SK-N-SH (cell line): Measurements from ENCODE around the gene COX5B. TPM values are rescaled to one million over a fixed set of nuclear protein-coding genes. Genes with fewer than 3 reads are reported as not detected.

Experiments used
- CTCF ChIA-PET: fragments of 300-600, 350-600 bp; formaldehyde crosslinking; extraction: SDS; loops from one replicate; lab custom pipeline; 2021; lab: Yijun Ruan, JAX
- POLR2A ChIA-PET: fragments of 350-600 bp; sonication (Branson Sonifier 250); formaldehyde crosslinking; extraction: SDS; loops from one replicate; lab custom pipeline; 2020; ENCODE audit warnings: antibody characterized with exemption, inconsistent platforms; lab: Yijun Ruan, JAX
- DNase-seq: peaks from one replicate; pipeline ENCODE4 v3.0.0; 2012
- H2AFZ ChIP-seq: fragments of 200-600 bp; sonication (generic); 2 replicates; pipeline ENCODE4 v1.8.1; 2016; ENCODE audit warnings: antibody characterized with exemption, mild to moderate bottlenecking, low read depth
- H3F3A ChIP-seq: fragments of 200-600 bp; sonication (generic); replicated peaks from 2 replicates; pipeline ENCODE3; 2016; ENCODE audit warnings: antibody characterized with exemption, mild to moderate bottlenecking; ENCODE audit not compliant: insufficient read depth
- H3K27ac ChIP-seq, 2 experiments: fragments of 200-500 bp in 1 of 2; fragments of 200-600 bp in 1 of 2; sonication (Bioruptor generic) in 1 of 2; sonication (generic), shearing (Covaris generic) in 1 of 2; 2 replicates each; pipeline versions ENCODE4 v1.5.1 to v1.6.1; 2014 to 2016; ENCODE audit warnings: low read depth in 2 of 2, inconsistent platforms in 1 of 2, low read length in 1 of 2, mild to moderate bottlenecking in 1 of 2, mixed read lengths in 1 of 2
- H3K27me3 ChIP-seq: fragments of 200-600 bp; sonication (generic), shearing (Covaris generic); 2 replicates; pipeline ENCODE4 v1.6.1; 2016; ENCODE audit warnings: mixed run types; ENCODE audit not compliant: insufficient read depth
- H3K36me3 ChIP-seq, 2 experiments: fragments of 200-500 bp in 1 of 2; fragments of 200-600 bp in 1 of 2; sonication (Bioruptor generic) in 1 of 2; sonication (generic) in 1 of 2; replicated peaks in 1 of 2; 2 replicates each; pipeline versions ENCODE3 to v1.5.1; 2014 to 2016; ENCODE audit warnings: low read length in 1 of 2, mild to moderate bottlenecking in 1 of 2; ENCODE audit not compliant: insufficient read depth in 2 of 2, control insufficient read depth in 1 of 2
- H3K4me1 ChIP-seq, 2 experiments: fragments of 200-500 bp in 1 of 2; fragments of 200-600 bp in 1 of 2; sonication (Bioruptor generic) in 1 of 2; sonication (generic), shearing (Covaris generic) in 1 of 2; 2 replicates each; pipeline versions ENCODE4 v1.5.1 to v1.6.1; 2014 to 2016; ENCODE audit warnings: low read depth in 1 of 2, low read length in 1 of 2, mixed run types in 1 of 2; ENCODE audit not compliant: insufficient read depth in 2 of 2, control insufficient read depth in 1 of 2
- H3K4me2 ChIP-seq: fragments of 200-600 bp; sonication (generic), shearing (Covaris generic); 2 replicates; pipeline ENCODE4 v1.6.1; 2017; ENCODE audit warnings: mixed run types
- H3K4me3 ChIP-seq, 2 experiments: fragments of 200-500 bp in 1 of 2; fragments of 200-600 bp in 1 of 2; sonication (Bioruptor generic) in 1 of 2; sonication (generic), shearing (Covaris generic) in 1 of 2; 2 replicates each; pipeline versions ENCODE4 v1.5.1 to v1.8.1; 2014 to 2016; ENCODE audit warnings: low read depth in 2 of 2, inconsistent platforms in 1 of 2, low read length in 1 of 2, mild to moderate bottlenecking in 1 of 2, mixed read lengths in 1 of 2, moderate library complexity in 1 of 2
- H3K79me2 ChIP-seq: fragments of 200-600 bp; sonication (generic); 2 replicates; pipeline ENCODE4 v1.8.1; 2017; ENCODE audit warnings: mild to moderate bottlenecking; ENCODE audit not compliant: insufficient read depth
- H3K9ac ChIP-seq: fragments of 200-600 bp; sonication (generic); 2 replicates; pipeline ENCODE4 v1.6.1; 2017; ENCODE audit warnings: mixed run types
- H3K9me2 ChIP-seq: fragments of 200-600 bp; sonication (generic); 2 replicates; pipeline ENCODE4 v1.6.1; 2017; ENCODE audit warnings: mixed run types
- H3K9me3 ChIP-seq: fragments of 200-600 bp; sonication (generic); 2 replicates; pipeline ENCODE4 v1.6.1; 2017; ENCODE audit warnings: mixed run types, mild to moderate bottlenecking, moderate library complexity
- H4K20me1 ChIP-seq: fragments of 200-600 bp; sonication (generic); 2 replicates; pipeline ENCODE4 v1.6.1; 2017; ENCODE audit warnings: mild to moderate bottlenecking, mixed run types; ENCODE audit not compliant: insufficient read depth
- CTCF ChIP-seq: fragments of 200-600 bp; sonication (generic); IDR thresholded peaks from 2 replicates; pipeline ENCODE4 v1.6.1; 2017; ENCODE audit warnings: antibody characterized with exemption, mild to moderate bottlenecking, moderate library complexity
- EP300 ChIP-seq, 2 experiments: IDR thresholded peaks; 2 replicates each; pipeline versions ENCODE4 v1.4.0 to v1.6.1; 2012; ENCODE audit warnings: borderline replicate concordance in 1 of 2, low read depth in 1 of 2, low read length in 1 of 2
- EZH2phosphoT487 ChIP-seq: fragments of 200-600 bp; sonication (generic); IDR thresholded peaks from 2 replicates; pipeline ENCODE4 v1.6.1; 2017; ENCODE audit warnings: low read depth, mixed run types, mild to moderate bottlenecking, antibody characterized with exemption, moderate library complexity, borderline replicate concordance
- FOXJ3 ChIP-seq: sonication (generic); formaldehyde crosslinking; IDR thresholded peaks from 2 replicates; pipeline ENCODE4 v1.5.1; 2020; ENCODE audit warnings: mild to moderate bottlenecking, missing genetic modification reagents
- FOXM1 ChIP-seq: IDR thresholded peaks from 2 replicates; pipeline ENCODE4 v1.4.0; 2012; ENCODE audit warnings: low read depth, mild to moderate bottlenecking
- GATA2 ChIP-seq: sonication (generic); formaldehyde crosslinking; IDR thresholded peaks from 2 replicates; pipeline ENCODE4 v1.5.0; 2020; ENCODE audit warnings: mild to moderate bottlenecking, missing genetic modification reagents
- IRF3 ChIP-seq: fragments of 150-350 bp; IDR thresholded peaks from 2 replicates; pipeline ENCODE4 v1.6.1; 2016; ENCODE audit warnings: mild to moderate bottlenecking, low read depth, low read length
- MAX ChIP-seq: IDR thresholded peaks from 2 replicates; pipeline ENCODE4 v1.4.0; 2012; ENCODE audit warnings: low read depth
- MEF2A ChIP-seq: IDR thresholded peaks from 2 replicates; pipeline ENCODE4 v1.4.0; 2012; ENCODE audit warnings: low read depth, borderline replicate concordance
- MXI1 ChIP-seq: IDR thresholded peaks from 2 replicates; pipeline ENCODE4 v1.6.1; 2012; ENCODE audit warnings: mild to moderate bottlenecking, low read depth, low read length, improper control_type of control experiment
- NFIC ChIP-seq: IDR thresholded peaks from 2 replicates; pipeline ENCODE4 v1.4.0; 2012; ENCODE audit warnings: borderline replicate concordance
- PBX3 ChIP-seq: IDR thresholded peaks from 2 replicates; pipeline ENCODE4; 2012
- RCOR1 ChIP-seq: fragments of 150-350 bp; IDR thresholded peaks from 2 replicates; pipeline ENCODE4 v1.6.1; 2017; ENCODE audit warnings: antibody characterized with exemption, low read length
- RFX5 ChIP-seq: IDR thresholded peaks from 2 replicates; pipeline ENCODE4 v1.6.1; 2012; ENCODE audit warnings: mild to moderate bottlenecking, improper control_type of control experiment, low read length
- SIN3A ChIP-seq: IDR thresholded peaks from 2 replicates; pipeline ENCODE4 v1.6.1; 2012; ENCODE audit warnings: low read depth, mild to moderate bottlenecking, low read length, moderate library complexity, borderline replicate concordance
- TCF12 ChIP-seq: IDR thresholded peaks from 2 replicates; pipeline ENCODE4 v1.4.0; 2012
- TEAD4 ChIP-seq: IDR thresholded peaks from 2 replicates; pipeline ENCODE4 v1.4.0; 2012; ENCODE audit warnings: mild to moderate bottlenecking, borderline replicate concordance; ENCODE audit not compliant: insufficient read depth
- USF1 ChIP-seq: IDR thresholded peaks from 2 replicates; pipeline ENCODE4 v1.4.0; 2012; ENCODE audit warnings: low read depth, borderline replicate concordance
- YY1 ChIP-seq: IDR thresholded peaks from 2 replicates; pipeline ENCODE4 v1.4.0; 2012; ENCODE audit warnings: low read depth, mild to moderate bottlenecking
- WGBS: methylation state at CpG from one replicate; pipeline ENCODE4 v1.1.6; 2017; ENCODE audit warnings: low lambda C conversion rate; 5-methylcytosine and 5-hydroxymethylcytosine counted together
- polyA plus RNA-seq, 3 experiments: library from polyadenylated mRNA; depleted of rRNA; stranded (reverse); fragments of >200 nt; gene quantifications; 2 replicates each; pipeline ENCODE4 v1.2.3, GENCODE V29; 2012

Gene COX5B
- polyA plus RNA-seq, 1 of the 3 experiments (the other 2 are of a cell fraction) = 702 TPM

- peaks cover 13 to 15% of the 10 kb centered on the region in 2 experiments; a peak in 3 of 4 replicates for H3K4me1 ChIP-seq
- WGBS = 95% methylated on average over 18 of the region's 29 CpGs
- H3K79me2 ChIP-seq = peaks cover 31% of the 10 kb centered on the region
- H3K4me2 ChIP-seq = no peak overlapping the region
- no peak overlapping the region; a peak in 1 of 4 replicates for H3K27ac ChIP-seq
- H4K20me1 ChIP-seq = 0 out of 2 replicates have a peak, but pooled peaks cover 7% of the 10 kb centered on the region
- H3K27me3 ChIP-seq = no peaks in the 10 kb centered on the region
- ChIA-PET CTCF (interaction anchor here (0.5 to 8.6 kb wide), 4 partner anchors 8 to 141 kb away, joined by 3 to 88 read pairs (median 6); no protein-coding TSS in a partner anchor), POLR2A (no interaction called here)
- peaks cover 14% of the 10 kb centered on the region for H3F3A ChIP-seq
- H2AFZ ChIP-seq = no peak overlapping the region
- H3K9me2 ChIP-seq = no peaks in the 10 kb centered on the region
- no peak for TF ChIP-seq TEAD4
- TF ChIP-seq FOXJ3 (CRISPR knock-in tag) = no peak
- no peak for TF ChIP-seq MAX
- TF ChIP-seq PBX3 = no peak
- TF ChIP-seq MEF2A = no peak
- TF ChIP-seq SIN3A = no peak
- no peak for TF ChIP-seq YY1
- TF ChIP-seq RCOR1 = no peak
- no peak for TF ChIP-seq FOXM1
- no peak for TF ChIP-seq RFX5
- TF ChIP-seq IRF3 = no peak
- no peak for TF ChIP-seq CTCF
- TF ChIP-seq TCF12 = no peak
- no peak for TF ChIP-seq USF1
- no peak for TF ChIP-seq NFIC
- TF ChIP-seq MXI1 = no peak
- no peak for TF ChIP-seq EP300 (IDR thresholded peaks at IDR 0.05; ENCODE audit: borderline replicate concordance in 1 of 2, low read depth in 1 of 2, low read length in 1 of 2)
- TF ChIP-seq EZH2phosphoT487 = no peak
- TF ChIP-seq GATA2 (CRISPR knock-in tag) = no peak
- H3K9me3 ChIP-seq = no peaks in the 10 kb centered on the region
- DNase-seq = no peak
- no peak overlapping the region for H3K4me3 ChIP-seq
- H3K9ac ChIP-seq = no peak overlapping the region
- peaks cover 5 to 32% of the 10 kb centered on the region in 2 experiments for H3K36me3 ChIP-seq
Measured at GRCh38 chr2:97659256-97660043, 13.6 kb downstream of the COX5B start.
